ENCODE data around the gene UBASH3B. TPM values are rescaled to one million over a fixed set of nuclear protein-coding genes. Genes with fewer than 3 reads are reported as not detected.

The UBASH3B gene
- total RNA-seq, 2 experiments from 2014 or later = 24.5 to 28.6 TPM

DNA sequence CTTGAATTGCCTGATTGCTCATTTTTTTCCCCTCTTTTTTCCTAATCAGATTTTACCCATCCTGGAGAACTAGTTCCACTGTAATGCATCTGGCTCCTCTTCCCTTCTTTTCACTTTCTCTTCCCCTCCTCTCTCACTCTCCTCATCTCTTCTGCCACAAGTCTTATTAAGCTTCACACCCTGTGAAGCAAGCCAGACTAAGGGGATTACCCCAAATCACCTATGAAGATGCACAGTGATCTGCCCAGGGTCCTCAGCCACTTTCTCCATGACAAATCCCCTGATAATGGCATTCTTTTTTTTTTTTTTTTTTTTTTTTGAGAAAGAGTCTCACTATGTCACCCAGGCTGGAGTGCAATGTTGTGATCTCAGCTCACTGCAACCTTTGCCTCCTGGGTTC is 11.2 kb downstream of the UBASH3B start:
- ATAC-seq (ENCODE audit: poor library complexity) = peak; percentile 31
- Mint-ChIP-seq H3K27me3 (no peaks in the 10 kb centered on the region), H3K36me3 (ENCODE audit: low read depth) (peaks cover 8% of the 10 kb centered on the region), H3K4me3 (peak overlapping the region; percentile 44), H3K4me1 (ENCODE audit: low read depth) (peaks cover 79% of the 10 kb centered on the region), H3K27ac (peak overlapping the region; percentile 73), H3K9me3 (no peaks in the 10 kb centered on the region)
- POLR2A ChIA-PET = interaction anchor here (0.8 to 5.4 kb wide), 8 partner anchors 8 to 60 kb away, joined by 3 to 44 read pairs (median 7); partner anchors contain the start of gene UBASH3B
- Histone ChIP-seq H3K4me3 (ENCODE audit: low read length) (no peak overlapping the region), H3K27me3 (ENCODE audit: control insufficient read depth in 1 of 2, insufficient read depth in 2 of 2, low read length in 2 of 2) (no peaks in the 10 kb centered on the region), H3K27ac (ENCODE audit: low read depth in 1 of 2, low read length in 2 of 2) (no peak overlapping the region), H3K4me1 (ENCODE audit: insufficient read depth, low read length) (peaks cover 92% of the 10 kb centered on the region), H3K36me3 (ENCODE audit: insufficient read depth, low read length) (peaks cover 9% of the 10 kb centered on the region), H3K9me3 (ENCODE audit: control insufficient read depth in 1 of 2, insufficient read depth in 1 of 2, low read length in 2 of 2) (no peaks in the 10 kb centered on the region)
- CTCF ChIA-PET = interaction anchor here (0.7 to 2.5 kb wide), 5 partner anchors 10 to 86 kb away, joined by 3 to 12 read pairs (median 3); no protein-coding TSS in a partner anchor
- DNase-seq = peak in 3 of 14 experiments; percentile 16 to 50 (median 34)
- intact Hi-C loops (cut with DNase I, micrococcal nuclease) = no loop called here
- TF ChIP-seq, protein P1, sequence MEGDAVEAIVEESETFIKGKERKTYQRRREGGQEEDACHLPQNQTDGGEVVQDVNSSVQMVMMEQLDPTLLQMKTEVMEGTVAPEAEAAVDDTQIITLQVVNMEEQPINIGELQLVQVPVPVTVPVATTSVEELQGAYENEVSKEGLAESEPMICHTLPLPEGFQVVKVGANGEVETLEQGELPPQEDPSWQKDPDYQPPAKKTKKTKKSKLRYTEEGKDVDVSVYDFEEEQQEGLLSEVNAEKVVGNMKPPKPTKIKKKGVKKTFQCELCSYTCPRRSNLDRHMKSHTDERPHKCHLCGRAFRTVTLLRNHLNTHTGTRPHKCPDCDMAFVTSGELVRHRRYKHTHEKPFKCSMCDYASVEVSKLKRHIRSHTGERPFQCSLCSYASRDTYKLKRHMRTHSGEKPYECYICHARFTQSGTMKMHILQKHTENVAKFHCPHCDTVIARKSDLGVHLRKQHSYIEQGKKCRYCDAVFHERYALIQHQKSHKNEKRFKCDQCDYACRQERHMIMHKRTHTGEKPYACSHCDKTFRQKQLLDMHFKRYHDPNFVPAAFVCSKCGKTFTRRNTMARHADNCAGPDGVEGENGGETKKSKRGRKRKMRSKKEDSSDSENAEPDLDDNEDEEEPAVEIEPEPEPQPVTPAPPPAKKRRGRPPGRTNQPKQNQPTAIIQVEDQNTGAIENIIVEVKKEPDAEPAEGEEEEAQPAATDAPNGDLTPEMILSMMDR (IDR thresholded peaks at IDR 0.05) = no peak

DNA sequence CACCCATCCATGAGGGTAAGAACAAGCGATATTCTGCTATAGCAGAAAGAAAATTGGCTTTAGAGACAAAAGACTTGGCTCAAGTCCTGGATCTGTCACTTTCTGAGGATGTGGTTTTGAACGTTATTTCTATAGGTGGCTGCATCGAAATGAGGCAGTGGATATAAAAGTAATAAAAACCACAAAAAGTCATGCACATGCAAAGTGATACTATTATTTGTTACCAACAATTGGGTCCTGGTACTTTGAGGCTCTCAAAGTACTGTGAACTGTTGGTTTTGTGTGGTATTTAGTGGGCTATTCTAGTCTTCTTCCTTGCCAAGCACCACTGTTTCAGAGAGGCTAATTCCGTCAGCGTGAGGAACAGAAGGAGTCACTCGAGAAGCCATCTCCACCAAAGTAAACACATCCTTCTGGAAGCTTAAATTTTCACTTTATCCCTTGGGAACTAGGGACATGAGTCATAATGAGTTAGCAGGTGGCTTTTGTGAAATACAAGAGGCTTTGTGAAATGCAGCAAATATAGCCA is 13.1 kb downstream of the UBASH3B start:
- Mint-ChIP-seq H3K36me3 (ENCODE audit: low read depth) (peaks cover 13% of the 10 kb centered on the region), H3K4me3 (peak overlapping the region; percentile 80), H3K27me3 (no peaks in the 10 kb centered on the region), H3K4me1 (ENCODE audit: low read depth) (peaks cover 73% of the 10 kb centered on the region), H3K27ac (peak overlapping the region; percentile 73), H3K9me3 (no peaks in the 10 kb centered on the region)
- POLR2A ChIA-PET = interaction anchor here (0.7 to 5.4 kb wide), 9 partner anchors 9 to 77 kb away, joined by 3 to 44 read pairs (median 5); partner anchors contain the start of gene UBASH3B
- peak overlapping the region in 1 of 2 donors; percentile 59 for H3K27ac ChIP-seq (ENCODE audit: low read depth in 1 of 2, low read length in 2 of 2)
- no peaks in the 10 kb centered on the region for H3K9me3 ChIP-seq (ENCODE audit: control insufficient read depth in 1 of 2, insufficient read depth in 1 of 2, low read length in 2 of 2)
- H3K4me3 ChIP-seq (ENCODE audit: low read length) = no peak overlapping the region
- TF ChIP-seq, protein P1 (IDR thresholded peaks at IDR 0.05) = no peak
- peaks cover 97% of the 10 kb centered on the region for H3K4me1 ChIP-seq (ENCODE audit: insufficient read depth, low read length)
- CTCF ChIA-PET = no interaction called here
- ATAC-seq (ENCODE audit: poor library complexity) (peak; percentile 70), DNase-seq (peak in 3 of 14 experiments; percentile 47 to 80 (median 47))
- peaks cover 13% of the 10 kb centered on the region for H3K36me3 ChIP-seq (ENCODE audit: insufficient read depth, low read length)
- intact Hi-C loops (cut with DNase I, micrococcal nuclease) = no loop called here
- H3K27me3 ChIP-seq (ENCODE audit: control insufficient read depth in 1 of 2, insufficient read depth in 2 of 2, low read length in 2 of 2) = no peaks in the 10 kb centered on the region

DNA sequence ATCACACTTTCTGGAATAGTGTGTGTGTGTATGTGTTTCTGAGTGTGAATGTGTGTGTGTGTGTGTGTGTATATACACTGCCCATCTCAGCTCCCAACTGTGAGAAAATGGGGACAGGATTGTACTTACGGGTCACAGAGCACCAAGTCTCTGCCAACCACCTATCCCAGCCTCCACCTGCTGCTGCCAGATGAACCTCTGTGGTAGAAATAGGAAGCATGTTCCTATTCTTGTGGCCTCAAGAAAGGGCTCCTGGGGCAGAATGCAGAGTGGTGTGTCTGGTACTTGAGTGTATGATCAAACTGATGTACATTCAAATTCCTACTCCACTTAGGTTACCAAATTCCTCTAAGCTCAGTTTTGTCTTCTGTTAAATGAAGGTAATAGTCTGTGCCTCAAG is 14.6 kb downstream of the UBASH3B start:
- DNase-seq (no peak), ATAC-seq (ENCODE audit: poor library complexity) (no peak)
- ChIA-PET POLR2A (interaction anchor here (0.9 to 5.4 kb wide), 6 partner anchors 15 to 74 kb away, joined by 3 to 44 read pairs (median 4); partner anchors contain the start of gene UBASH3B), CTCF (interaction anchor here (1.0 to 1.3 kb wide), 3 partner anchors 13 to 80 kb away, joined by 3 to 4 read pairs (median 4); partner anchors contain the start of gene UBASH3B)
- Mint-ChIP-seq H3K27ac (peak overlapping the region; percentile 73), H3K36me3 (ENCODE audit: low read depth) (peaks cover 15% of the 10 kb centered on the region), H3K27me3 (no peaks in the 10 kb centered on the region), H3K9me3 (no peaks in the 10 kb centered on the region), H3K4me1 (ENCODE audit: low read depth) (peaks cover 75% of the 10 kb centered on the region), H3K4me3 (peak overlapping the region; percentile 14)
- no peak overlapping the region for H3K27ac ChIP-seq (ENCODE audit: low read depth in 1 of 2, low read length in 2 of 2)
- no peaks in the 10 kb centered on the region for H3K27me3 ChIP-seq (ENCODE audit: control insufficient read depth in 1 of 2, insufficient read depth in 2 of 2, low read length in 2 of 2)
- TF ChIP-seq, protein P1 (IDR thresholded peaks at IDR 0.05) = no peak
- no peak overlapping the region for H3K4me3 ChIP-seq (ENCODE audit: low read length)
- peaks cover 99% of the 10 kb centered on the region for H3K4me1 ChIP-seq (ENCODE audit: insufficient read depth, low read length)
- H3K9me3 ChIP-seq (ENCODE audit: control insufficient read depth in 1 of 2, insufficient read depth in 1 of 2, low read length in 2 of 2) = no peaks in the 10 kb centered on the region
- H3K36me3 ChIP-seq (ENCODE audit: insufficient read depth, low read length) = peaks cover 10% of the 10 kb centered on the region
- intact Hi-C loops (cut with DNase I, micrococcal nuclease) = no loop called here

Data from CD4-positive, alpha-beta T cell (primary cell).